Keratinocyte (primary cell): Measurements from ENCODE around the gene NKD1. TPM values are rescaled to one million over a fixed set of nuclear protein-coding genes. Genes with fewer than 3 reads are reported as not detected.

Source experiments
- DNase-seq: peaks from one replicate; pipeline ENCODE4 v3.0.0-alpha.2; 2011; ENCODE audit warnings: low read depth, missing footprints, low spot score
- FAIRE-seq: peaks from 2 replicates; lab custom pipeline; 2011; peaks lifted over from hg19 to GRCh38; lab: Jason Lieb, UNC
- H2AFZ ChIP-seq: 2 replicates; pipeline ENCODE4 v1.6.0; 2012; ENCODE audit warnings: low read length, control low read depth, inconsistent platforms; ENCODE audit not compliant: control insufficient read depth
- H3K27ac ChIP-seq: 2 replicates; pipeline ENCODE4 v1.5.1; 2011; ENCODE audit warnings: low read length; ENCODE audit not compliant: control insufficient read depth, insufficient read depth
- H3K27me3 ChIP-seq: 3 replicates; pipeline ENCODE4 v1.6.0; 2011; ENCODE audit warnings: low read length; ENCODE audit not compliant: control insufficient read depth, insufficient read depth; ENCODE audit errors: extremely low read depth
- H3K36me3 ChIP-seq, 2 experiments: 2 replicates in 1 of 2; 3 replicates in 1 of 2; pipeline ENCODE4 v1.5.1; 2011; ENCODE audit warnings: low read length in 2 of 2, mild to moderate bottlenecking in 1 of 2; ENCODE audit not compliant: control insufficient read depth in 2 of 2, insufficient read depth in 2 of 2; ENCODE audit errors: extremely low read depth in 1 of 2
- H3K4me1 ChIP-seq: 3 replicates; pipeline ENCODE4 v1.5.1; 2011; ENCODE audit warnings: low read length; ENCODE audit not compliant: control insufficient read depth, insufficient read depth; ENCODE audit errors: extremely low read depth
- H3K4me2 ChIP-seq: 3 replicates; pipeline ENCODE4 v1.6.0; 2011; ENCODE audit warnings: low read depth, low read length; ENCODE audit not compliant: control insufficient read depth, insufficient read depth; ENCODE audit errors: extremely low read depth
- H3K4me3 ChIP-seq, 3 experiments: fragments of 200-600 bp in 1 of 3; sonication (generic) in 1 of 3; 2 replicates in 2 of 3; 3 replicates in 1 of 3; pipeline ENCODE4 v1.5.1; 2011 to 2016; ENCODE audit warnings: low read length in 3 of 3, mild to moderate bottlenecking in 3 of 3, control low read depth in 2 of 3, inconsistent platforms in 1 of 3, low read depth in 1 of 3, mixed read lengths in 1 of 3, mixed run types in 1 of 3, moderate library complexity in 1 of 3; ENCODE audit not compliant: control insufficient read depth in 2 of 3, insufficient read depth in 2 of 3; ENCODE audit errors: extremely low read depth in 1 of 3
- H3K79me2 ChIP-seq: 2 replicates; pipeline ENCODE4 v1.6.0; 2012; ENCODE audit warnings: low read length; ENCODE audit not compliant: control insufficient read depth, insufficient read depth
- H3K9ac ChIP-seq: 3 replicates; pipeline ENCODE4 v1.6.0; 2011; ENCODE audit warnings: low read length; ENCODE audit not compliant: control insufficient read depth, insufficient read depth; ENCODE audit errors: extremely low read depth
- H3K9me1 ChIP-seq: 3 replicates; pipeline ENCODE4 v1.6.0; 2011; ENCODE audit warnings: low read length; ENCODE audit not compliant: control insufficient read depth, insufficient read depth; ENCODE audit errors: extremely low read depth
- H3K9me3 ChIP-seq: 2 replicates; pipeline ENCODE4 v1.5.1; 2012; ENCODE audit warnings: low read depth, low read length; ENCODE audit not compliant: control insufficient read depth
- H4K20me1 ChIP-seq: 3 replicates; pipeline ENCODE4 v1.6.0; 2011; ENCODE audit warnings: low read length; ENCODE audit not compliant: control insufficient read depth, insufficient read depth; ENCODE audit errors: extremely low read depth
- EZH2 ChIP-seq: IDR thresholded peaks from one replicate; pipeline ENCODE4 v1.6.1; 2012; ENCODE audit warnings: inconsistent platforms, mild to moderate bottlenecking, low read length, moderate library complexity
- dilution Hi-C: fragments of 300-500 bp; cut with MboI; formaldehyde crosslinking; loops from one replicate; pipeline ENCODE4 v1.7.0; 2020; ENCODE audit warnings: low sequenced_read_pairs; ENCODE audit not compliant: extremely low pct_ligation_motif_present
- polyA plus RNA-seq, 5 experiments: library from polyadenylated mRNA; depleted of rRNA in 3 of 5; stranded (reverse) in 3 of 5; stranded (forward) in 1 of 5; unstranded in 1 of 5; fragments of >200 nt; gene quantifications; 1 replicate in 1 of 5; 2 replicates in 3 of 5; 3 replicates in 1 of 5; pipeline versions ENCODE4 v1.2.1 to v1.2.3, GENCODE V29; 2011 to 2012; ENCODE audit warnings: missing spikeins in 2 of 5, low read depth in 1 of 5, low replicate concordance in 1 of 5
- TF ChIP-seq, protein P1 (sequence below), 3 experiments: IDR thresholded peaks in 1 of 3; conservative IDR thresholded peaks in 1 of 3; optimal IDR thresholded peaks in 1 of 3; 2 replicates in 2 of 3; 3 replicates in 1 of 3; pipeline versions ENCODE3 to v1.5.1; 2011; ENCODE audit warnings: low read length in 3 of 3, mild to moderate bottlenecking in 3 of 3, moderate library complexity in 2 of 3, control low read depth in 1 of 3, inconsistent platforms in 1 of 3; ENCODE audit not compliant: insufficient read depth in 2 of 3; ENCODE audit errors: extremely low read depth in 1 of 3

NKD1 gene
- polyA plus RNA-seq, 1 donor (not counting 4 experiments of a cell fraction or from before 2014, with no cell fraction given), result 0.62 TPM

- no peaks in the 10 kb centered on the region for H3K4me1 ChIP-seq
- H3K79me2 ChIP-seq, result no peaks in the 10 kb centered on the region
- no peak overlapping the region for H3K9ac ChIP-seq
- H3K9me3 ChIP-seq, result no peaks in the 10 kb centered on the region
- TF ChIP-seq, protein P1, sequence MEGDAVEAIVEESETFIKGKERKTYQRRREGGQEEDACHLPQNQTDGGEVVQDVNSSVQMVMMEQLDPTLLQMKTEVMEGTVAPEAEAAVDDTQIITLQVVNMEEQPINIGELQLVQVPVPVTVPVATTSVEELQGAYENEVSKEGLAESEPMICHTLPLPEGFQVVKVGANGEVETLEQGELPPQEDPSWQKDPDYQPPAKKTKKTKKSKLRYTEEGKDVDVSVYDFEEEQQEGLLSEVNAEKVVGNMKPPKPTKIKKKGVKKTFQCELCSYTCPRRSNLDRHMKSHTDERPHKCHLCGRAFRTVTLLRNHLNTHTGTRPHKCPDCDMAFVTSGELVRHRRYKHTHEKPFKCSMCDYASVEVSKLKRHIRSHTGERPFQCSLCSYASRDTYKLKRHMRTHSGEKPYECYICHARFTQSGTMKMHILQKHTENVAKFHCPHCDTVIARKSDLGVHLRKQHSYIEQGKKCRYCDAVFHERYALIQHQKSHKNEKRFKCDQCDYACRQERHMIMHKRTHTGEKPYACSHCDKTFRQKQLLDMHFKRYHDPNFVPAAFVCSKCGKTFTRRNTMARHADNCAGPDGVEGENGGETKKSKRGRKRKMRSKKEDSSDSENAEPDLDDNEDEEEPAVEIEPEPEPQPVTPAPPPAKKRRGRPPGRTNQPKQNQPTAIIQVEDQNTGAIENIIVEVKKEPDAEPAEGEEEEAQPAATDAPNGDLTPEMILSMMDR (optimal IDR thresholded peaks at IDR 0.05 in 1 of 3, IDR thresholded peaks at IDR 0.05 in 1 of 3, conservative IDR thresholded peaks at IDR 0.05 in 1 of 3; ENCODE audit: extremely low read depth in 1 of 3, insufficient read depth in 2 of 3, low read length in 3 of 3), result no peak
- TF ChIP-seq EZH2, result no peak
- DNase-seq, result no peak
- no peak for FAIRE-seq
- no peak overlapping the region for H2AFZ ChIP-seq
- no peaks in the 10 kb centered on the region for H3K36me3 ChIP-seq
- H3K4me2 ChIP-seq, result no peak overlapping the region
- dilution Hi-C loops, result no loop called here
- no peak overlapping the region for H3K4me3 ChIP-seq
- no peaks in the 10 kb centered on the region for H3K9me1 ChIP-seq
- peaks cover 7% of the 10 kb centered on the region for H3K27me3 ChIP-seq
- no peaks in the 10 kb centered on the region for H4K20me1 ChIP-seq
- H3K27ac ChIP-seq, result no peak overlapping the region
Observed at GRCh38 chr16:50516890-50517289, 31.3 kb upstream of the NKD1 start.

DNA sequence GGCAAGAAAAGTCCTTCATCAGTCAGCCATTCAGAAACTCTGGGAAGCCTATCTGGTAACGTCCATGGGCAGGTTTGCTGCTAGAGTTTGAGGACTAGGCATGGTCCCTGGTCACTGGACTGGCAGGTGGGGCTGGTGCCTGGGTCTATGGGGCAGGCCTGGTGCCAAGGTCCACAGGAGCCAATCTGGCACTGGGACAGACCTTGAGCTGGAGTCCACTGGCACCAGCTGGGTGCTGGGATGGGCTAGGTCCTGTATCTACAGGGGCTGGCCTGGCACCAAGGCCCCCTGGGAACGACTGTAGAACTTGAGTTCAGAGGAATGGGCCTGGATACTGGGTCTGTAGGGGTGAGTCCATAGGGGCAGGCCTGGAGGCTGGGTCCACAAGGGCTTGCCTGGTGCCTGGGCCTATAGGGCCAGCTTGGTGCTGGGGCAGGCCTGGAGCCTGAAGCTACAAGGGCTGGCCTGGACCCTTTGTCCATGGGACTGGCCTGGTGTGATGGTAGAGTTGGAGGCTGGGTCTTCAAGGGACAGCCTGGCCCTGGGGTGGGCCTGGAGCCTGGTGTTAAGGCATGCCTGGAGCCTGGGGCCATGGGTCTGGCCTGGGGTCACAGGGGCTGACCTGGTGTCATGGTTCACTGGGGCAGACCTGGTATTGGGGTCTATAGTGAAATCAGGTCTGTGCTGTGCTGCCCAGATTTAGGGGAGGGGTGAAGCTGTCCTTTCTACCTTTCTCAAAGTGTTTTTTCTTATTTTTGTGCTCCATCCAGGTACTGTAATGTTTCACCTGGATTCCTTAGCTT is 30.5 kb upstream of the NKD1 start:
- FAIRE-seq, result no peak
- no peak overlapping the region for H3K9ac ChIP-seq
- no peak for DNase-seq
- H3K36me3 ChIP-seq, result no peaks in the 10 kb centered on the region
- no peaks in the 10 kb centered on the region for H3K79me2 ChIP-seq
- no peaks in the 10 kb centered on the region for H3K9me1 ChIP-seq
- no peak overlapping the region for H3K27ac ChIP-seq
- no peaks in the 10 kb centered on the region for H4K20me1 ChIP-seq
- no peaks in the 10 kb centered on the region for H3K9me3 ChIP-seq
- TF ChIP-seq, protein P1 (optimal IDR thresholded peaks at IDR 0.05 in 1 of 3, IDR thresholded peaks at IDR 0.05 in 1 of 3, conservative IDR thresholded peaks at IDR 0.05 in 1 of 3; ENCODE audit: extremely low read depth in 1 of 3, insufficient read depth in 2 of 3, low read length in 3 of 3), result no peak
- no peak overlapping the region for H3K4me2 ChIP-seq
- no peak overlapping the region for H3K4me3 ChIP-seq
- H2AFZ ChIP-seq, result no peak overlapping the region
- H3K4me1 ChIP-seq, result no peaks in the 10 kb centered on the region
- dilution Hi-C loops, result no loop called here
- peaks cover 7% of the 10 kb centered on the region for H3K27me3 ChIP-seq
